ENCODE measurements around the gene MTFR2.

Gene MTFR2

DNA sequence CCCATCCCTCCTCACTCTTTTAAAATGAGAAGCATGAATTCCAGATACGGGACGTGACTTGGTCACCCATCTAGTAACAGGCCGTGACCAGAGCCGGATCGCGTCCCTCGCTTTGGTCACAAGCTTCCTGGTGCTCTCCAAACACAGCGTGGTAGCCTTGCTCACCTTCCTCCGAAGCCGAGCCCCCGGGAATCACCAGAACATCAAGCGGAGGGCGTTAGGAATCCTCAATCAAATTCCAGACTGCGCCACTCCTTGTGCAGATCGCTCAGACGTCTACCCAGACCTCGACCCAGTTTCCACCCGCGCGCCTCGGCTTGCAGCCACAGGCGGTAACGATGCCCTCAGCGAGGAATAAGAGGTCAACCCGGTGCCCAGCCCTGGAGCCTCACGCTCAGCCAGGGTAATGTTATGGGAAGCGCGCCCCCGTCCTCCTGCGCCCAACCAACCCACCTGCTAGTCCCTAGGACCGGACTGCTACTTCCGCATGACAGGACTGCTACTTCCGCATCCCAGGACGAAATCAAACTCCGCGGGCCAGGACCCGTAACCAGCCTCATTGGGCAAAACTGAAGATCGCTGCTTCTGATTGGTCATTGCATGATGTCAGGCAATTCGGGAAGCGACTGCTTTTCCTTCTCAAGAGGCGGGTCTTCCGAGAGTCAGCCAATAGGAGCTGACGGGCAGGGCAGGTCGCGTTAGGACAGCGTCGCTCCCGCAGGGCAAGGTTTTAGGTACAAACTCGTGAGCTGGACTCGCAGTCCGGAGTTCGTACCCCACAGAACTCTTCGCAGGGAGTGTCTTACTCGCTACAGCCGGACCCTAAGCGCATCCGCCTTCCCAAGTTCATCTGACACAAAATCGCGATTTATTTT is at the start of gene MTFR2:
Gene MTFR2, minus strand, starts transcription at position 501 of the 875 bp plus-strand sequence. CDS start 1,212 bp downstream, outside the sequence.
- no peaks in the 10 kb centered on the region for H3K27me3 ChIP-seq (ENCODE audit: control insufficient read depth, insufficient read depth, low read length)
- peak within 1 kb of the TSS; percentile 73 for H3K4me3 ChIP-seq (ENCODE audit: low read length)
- no peaks in the 10 kb centered on the region for H3K36me3 ChIP-seq (ENCODE audit: control insufficient read depth, insufficient read depth, low read length)
- peaks cover 4% of the 10 kb centered on the region for H3K4me1 ChIP-seq (ENCODE audit: control insufficient read depth, insufficient read depth, low read length)
- H3K9ac ChIP-seq (ENCODE audit: low read length), result no peak within 1 kb of the TSS
- no peak within 1 kb of the TSS for H3K27ac ChIP-seq (ENCODE audit: low read depth, low read length)

DNA sequence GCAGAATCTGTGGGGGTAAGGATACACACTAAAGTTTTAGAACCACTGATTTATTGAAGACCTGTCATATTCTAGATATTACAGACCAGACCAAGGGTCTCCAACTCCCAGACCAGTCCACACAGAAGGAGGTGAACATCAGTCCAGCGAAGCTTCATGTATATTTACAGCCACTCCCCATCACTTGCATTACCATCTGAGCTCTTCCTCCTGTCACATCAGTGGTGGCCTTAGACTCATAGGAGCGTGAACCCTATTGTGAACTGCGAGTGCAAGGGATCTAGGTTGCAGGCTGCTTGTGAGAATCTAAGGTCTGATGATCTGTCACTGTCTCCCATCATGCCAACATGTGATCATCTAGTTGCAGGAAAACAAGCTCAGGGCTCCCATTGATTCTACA is 44.5 kb upstream of the MTFR2 start:
- Histone ChIP-seq H3K27me3 (ENCODE audit: control insufficient read depth, insufficient read depth, low read length) (no peaks in the 10 kb centered on the region), H3K4me1 (ENCODE audit: control insufficient read depth, insufficient read depth, low read length) (peaks cover 13% of the 10 kb centered on the region), H3K4me3 (ENCODE audit: low read length) (no peak overlapping the region), H3K9ac (ENCODE audit: low read length) (no peak overlapping the region), H3K27ac (ENCODE audit: low read depth, low read length) (no peak overlapping the region), H3K36me3 (ENCODE audit: control insufficient read depth, insufficient read depth, low read length) (no peaks in the 10 kb centered on the region)

DNA sequence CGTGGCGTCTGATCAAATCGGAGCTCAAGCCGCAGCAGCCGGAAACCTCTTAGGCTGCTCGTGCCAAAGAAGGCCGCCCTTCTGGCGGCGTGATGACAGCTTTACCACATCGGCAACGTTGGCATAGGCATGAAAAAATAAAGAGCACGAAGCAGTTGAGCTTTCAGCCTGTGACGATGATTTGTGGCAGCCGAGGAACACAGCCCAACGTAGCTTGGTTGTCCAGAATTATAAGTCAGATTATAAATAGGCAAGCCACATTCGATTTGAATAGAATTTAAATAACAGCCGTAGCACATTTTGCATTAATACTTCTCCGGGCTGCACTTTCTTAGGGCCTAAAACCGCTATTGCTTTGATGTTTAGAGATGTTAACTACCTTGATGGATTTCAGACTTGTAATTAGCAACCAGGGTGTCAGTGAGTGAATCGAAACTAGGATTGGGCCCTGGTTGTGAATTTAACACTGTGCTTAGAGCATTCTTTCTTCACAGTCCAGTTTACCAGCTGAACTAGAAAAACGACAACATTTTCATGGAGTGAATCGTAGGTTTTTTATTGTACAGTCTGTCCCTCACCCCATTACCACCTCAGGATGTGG is 40.4 kb upstream of the MTFR2 start:
- Histone ChIP-seq H3K27me3 (ENCODE audit: control insufficient read depth, insufficient read depth, low read length) (no peaks in the 10 kb centered on the region), H3K4me3 (ENCODE audit: low read length) (peak overlapping the region; percentile 94), H3K36me3 (ENCODE audit: control insufficient read depth, insufficient read depth, low read length) (peaks cover 2% of the 10 kb centered on the region), H3K9ac (ENCODE audit: low read length) (peak overlapping the region; percentile 100), H3K27ac (ENCODE audit: low read depth, low read length) (peak overlapping the region; percentile 100), H3K4me1 (ENCODE audit: control insufficient read depth, insufficient read depth, low read length) (peaks cover 17% of the 10 kb centered on the region)

DNA sequence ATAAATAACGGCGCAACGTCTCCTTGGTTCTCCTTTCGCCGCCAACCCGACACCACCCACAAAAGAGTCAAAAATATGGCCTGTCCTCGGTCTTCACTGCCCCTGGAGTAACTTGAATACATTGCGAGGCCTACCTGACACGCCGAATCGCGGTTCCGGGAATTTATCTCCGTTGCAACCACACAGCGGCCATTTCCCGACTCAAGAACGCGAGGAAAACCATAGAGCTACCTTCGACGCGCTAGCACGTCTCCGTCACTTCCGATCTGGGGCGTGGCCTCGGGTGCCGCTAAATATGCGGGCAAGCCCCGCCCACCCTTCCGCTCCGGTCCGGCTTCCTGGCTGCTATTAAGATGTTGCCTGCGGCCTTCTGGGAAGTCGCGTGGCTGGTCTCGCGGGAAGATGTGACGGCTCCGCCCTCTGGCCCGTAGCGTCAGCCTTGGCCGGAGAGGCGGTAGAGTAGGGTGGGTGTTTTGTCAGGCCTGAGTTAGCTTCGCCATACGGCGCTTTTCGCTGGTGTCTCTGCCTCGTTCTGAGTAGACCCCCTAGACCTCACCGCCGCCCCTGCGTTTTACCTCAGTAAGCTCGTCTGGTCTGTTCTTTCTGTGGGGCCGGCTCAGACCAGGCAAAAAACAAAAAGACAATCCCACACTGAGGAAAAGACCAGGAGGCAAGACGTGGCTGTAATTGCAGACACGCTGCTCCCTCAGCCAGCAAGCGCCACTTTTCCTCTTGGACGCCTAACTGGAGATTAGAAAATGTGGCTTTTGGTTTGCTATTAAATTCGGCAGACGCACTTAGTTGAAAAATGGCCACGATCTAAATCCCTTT is 39.7 kb upstream of the MTFR2 start, which contains the start of gene BCLAF1:
Gene BCLAF1, minus strand, starts transcription at position 268 of the 831 bp plus-strand sequence. CDS start 9,980 bp downstream, outside the sequence.
- Histone ChIP-seq H3K4me3 (ENCODE audit: low read length) (peak within 1 kb of the TSS; percentile 100), H3K9ac (ENCODE audit: low read length) (peak within 1 kb of the TSS; percentile 100), H3K27me3 (ENCODE audit: control insufficient read depth, insufficient read depth, low read length) (no peaks in the 10 kb centered on the region), H3K4me1 (ENCODE audit: control insufficient read depth, insufficient read depth, low read length) (peaks cover 17% of the 10 kb centered on the region), H3K36me3 (ENCODE audit: control insufficient read depth, insufficient read depth, low read length) (peaks cover 2% of the 10 kb centered on the region), H3K27ac (ENCODE audit: low read depth, low read length) (peak within 1 kb of the TSS; percentile 100)

DNA sequence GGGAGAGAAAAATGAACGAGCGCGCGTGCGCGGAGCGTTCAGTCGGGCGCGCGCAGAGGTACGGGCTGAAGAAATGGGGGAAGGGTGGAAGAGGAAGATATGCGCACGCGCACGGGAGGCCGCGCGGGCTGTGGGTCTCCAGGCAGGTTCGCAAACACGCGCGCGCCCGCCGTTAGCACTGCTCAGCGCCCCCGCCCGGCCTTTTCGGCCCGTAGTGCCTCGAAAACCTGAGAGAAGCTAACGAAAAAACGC is 39.1 kb upstream of the MTFR2 start:
- H3K4me1 ChIP-seq (ENCODE audit: control insufficient read depth, insufficient read depth, low read length), result peaks cover 17% of the 10 kb centered on the region
- H3K4me3 ChIP-seq (ENCODE audit: low read length), result peak overlapping the region; percentile 100
- H3K36me3 ChIP-seq (ENCODE audit: control insufficient read depth, insufficient read depth, low read length), result peaks cover 2% of the 10 kb centered on the region
- H3K27me3 ChIP-seq (ENCODE audit: control insufficient read depth, insufficient read depth, low read length), result no peaks in the 10 kb centered on the region
- H3K9ac ChIP-seq (ENCODE audit: low read length), result peak overlapping the region; percentile 100
- H3K27ac ChIP-seq (ENCODE audit: low read depth, low read length), result peak overlapping the region; percentile 100

DNA sequence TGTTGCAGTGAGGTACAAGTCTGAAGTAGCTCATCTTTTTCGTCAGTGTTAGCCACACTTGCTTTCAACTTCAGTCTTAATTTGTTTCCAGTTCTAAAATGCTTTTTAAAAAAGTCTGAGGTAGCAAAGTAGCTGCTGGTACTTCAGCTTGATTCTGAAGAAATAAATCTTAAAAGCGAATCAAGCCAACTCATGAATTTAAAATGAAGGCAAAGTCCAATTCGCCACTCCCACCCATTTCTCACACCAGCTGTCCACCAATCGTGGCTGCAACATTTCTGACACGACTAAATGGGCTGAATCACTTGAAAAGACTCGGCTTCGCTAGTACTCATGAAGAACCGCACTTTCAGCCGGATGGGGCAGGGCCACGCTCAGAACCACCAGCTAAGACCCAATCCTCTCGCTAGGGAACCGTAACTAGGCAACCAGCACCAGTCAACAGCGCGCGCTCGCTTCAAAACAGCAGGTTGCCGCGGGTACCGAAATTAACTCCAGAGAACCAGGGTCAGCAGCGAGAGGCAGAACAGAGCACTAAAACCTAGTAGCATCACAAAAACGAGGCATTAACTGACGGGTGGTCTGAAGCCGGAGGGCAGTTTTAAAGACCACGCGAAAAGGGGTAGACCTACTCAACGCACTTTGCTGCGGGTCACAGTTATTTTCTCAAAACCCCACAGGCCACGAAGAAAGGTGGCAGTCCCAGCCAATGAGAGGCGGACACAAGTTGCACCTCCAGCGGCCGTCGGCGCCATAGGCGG is 38.6 kb upstream of the MTFR2 start:
- no peaks in the 10 kb centered on the region for H3K27me3 ChIP-seq (ENCODE audit: control insufficient read depth, insufficient read depth, low read length)
- H3K4me3 ChIP-seq (ENCODE audit: low read length), result peak overlapping the region; percentile 100
- peaks cover 17% of the 10 kb centered on the region for H3K4me1 ChIP-seq (ENCODE audit: control insufficient read depth, insufficient read depth, low read length)
- peak overlapping the region; percentile 89 for H3K9ac ChIP-seq (ENCODE audit: low read length)
- H3K27ac ChIP-seq (ENCODE audit: low read depth, low read length), result peak overlapping the region; percentile 100
- H3K36me3 ChIP-seq (ENCODE audit: control insufficient read depth, insufficient read depth, low read length), result peaks cover 2% of the 10 kb centered on the region

DNA sequence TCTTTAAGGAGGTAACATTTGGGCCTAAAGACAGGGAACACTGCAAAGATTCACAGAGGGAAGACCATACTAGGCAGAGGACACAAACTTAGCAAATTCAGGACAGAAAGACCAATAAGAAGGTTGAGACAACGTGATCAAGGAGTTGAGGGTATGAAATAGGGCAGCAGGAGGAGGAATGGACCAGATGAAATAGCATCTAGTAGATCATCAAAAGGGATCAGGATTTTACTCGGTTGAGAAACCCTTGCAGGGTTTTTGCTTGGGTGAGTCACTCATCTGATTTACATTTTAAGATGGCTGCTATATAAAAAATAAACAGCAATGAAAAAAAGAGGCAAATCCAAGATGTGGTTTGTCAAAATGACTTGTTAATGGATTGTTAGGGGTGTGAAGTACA is 34.8 kb upstream of the MTFR2 start:
- Histone ChIP-seq H3K36me3 (ENCODE audit: control insufficient read depth, insufficient read depth, low read length) (peaks cover 2% of the 10 kb centered on the region), H3K9ac (ENCODE audit: low read length) (no peak overlapping the region), H3K4me1 (ENCODE audit: control insufficient read depth, insufficient read depth, low read length) (peaks cover 29% of the 10 kb centered on the region), H3K4me3 (ENCODE audit: low read length) (peak overlapping the region; percentile 7), H3K27ac (ENCODE audit: low read depth, low read length) (no peak overlapping the region), H3K27me3 (ENCODE audit: control insufficient read depth, insufficient read depth, low read length) (no peaks in the 10 kb centered on the region)

DNA sequence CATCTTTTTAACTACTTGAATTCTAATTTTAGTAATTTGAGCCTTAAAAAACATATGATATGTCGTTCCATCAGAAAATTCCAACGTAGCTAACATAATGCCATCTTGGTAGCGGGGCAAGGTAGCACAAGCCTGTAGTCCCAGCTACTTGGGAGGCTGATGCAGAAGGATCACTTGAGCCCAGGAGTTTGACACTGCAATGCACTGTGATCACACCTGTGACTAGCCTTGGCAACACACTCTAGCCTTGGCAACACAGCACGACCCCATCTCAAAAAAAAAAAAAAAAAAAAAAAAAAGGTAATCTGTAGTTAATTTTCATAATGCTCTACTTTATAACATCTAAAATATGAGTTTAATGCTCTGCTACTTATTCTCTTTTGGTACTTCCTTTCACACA is 32.8 kb upstream of the MTFR2 start:
- no peaks in the 10 kb centered on the region for H3K27me3 ChIP-seq (ENCODE audit: control insufficient read depth, insufficient read depth, low read length)
- H3K36me3 ChIP-seq (ENCODE audit: control insufficient read depth, insufficient read depth, low read length), result no peaks in the 10 kb centered on the region
- no peak overlapping the region for H3K9ac ChIP-seq (ENCODE audit: low read length)
- no peak overlapping the region for H3K27ac ChIP-seq (ENCODE audit: low read depth, low read length)
- H3K4me3 ChIP-seq (ENCODE audit: low read length), result no peak overlapping the region
- peaks cover 25% of the 10 kb centered on the region for H3K4me1 ChIP-seq (ENCODE audit: control insufficient read depth, insufficient read depth, low read length)

DNA sequence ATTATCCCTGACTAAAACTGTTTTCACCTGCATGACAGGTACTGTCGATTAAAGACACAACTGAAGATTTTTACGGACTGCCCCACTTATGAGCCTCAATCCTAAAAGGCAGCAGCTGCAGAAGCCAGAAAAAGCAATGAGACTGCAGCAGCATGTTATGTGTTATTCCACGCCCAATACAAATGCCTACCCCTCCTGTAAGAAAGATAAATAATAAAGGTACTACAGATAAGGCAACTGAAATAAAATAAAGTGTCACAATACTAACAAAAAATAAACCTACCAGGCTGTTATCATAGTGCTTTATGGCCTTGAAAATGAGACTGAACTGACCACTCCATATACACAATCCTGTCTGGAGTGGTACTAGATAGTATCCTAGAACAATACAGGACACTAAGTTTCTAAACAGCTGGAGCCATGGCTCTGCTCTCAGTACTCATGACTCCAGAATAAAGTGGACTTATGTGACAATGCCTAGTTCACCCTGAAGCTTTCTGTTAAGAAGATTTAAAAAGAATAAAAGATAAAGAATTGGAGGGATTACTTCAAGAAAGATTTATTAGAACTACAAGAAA is 30.0 kb upstream of the MTFR2 start:
- peaks cover 25% of the 10 kb centered on the region for H3K4me1 ChIP-seq (ENCODE audit: control insufficient read depth, insufficient read depth, low read length)

DNA sequence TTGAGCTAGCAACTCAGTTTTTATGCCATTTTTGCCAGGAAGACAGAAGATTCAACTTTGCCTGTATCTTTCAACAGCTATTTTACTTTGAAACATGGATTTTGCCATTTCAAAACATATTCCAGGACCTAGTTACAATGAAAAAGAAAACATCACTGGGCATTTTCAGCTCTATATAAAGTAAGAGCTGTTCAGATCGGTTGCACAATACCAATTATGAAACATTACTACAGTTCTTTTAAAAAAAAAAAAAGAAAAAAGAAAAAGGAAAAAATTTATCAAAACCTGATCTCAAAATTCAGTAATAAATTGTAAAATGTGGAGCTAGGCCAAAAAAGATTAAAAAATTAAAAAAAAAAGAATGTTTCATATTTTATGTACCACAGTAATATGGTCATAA is 24.0 kb upstream of the MTFR2 start:
- Histone ChIP-seq H3K36me3 (ENCODE audit: control insufficient read depth, insufficient read depth, low read length) (peaks cover 16% of the 10 kb centered on the region), H3K4me1 (ENCODE audit: control insufficient read depth, insufficient read depth, low read length) (no peaks in the 10 kb centered on the region), H3K27ac (ENCODE audit: low read depth, low read length) (no peak overlapping the region), H3K27me3 (ENCODE audit: control insufficient read depth, insufficient read depth, low read length) (no peaks in the 10 kb centered on the region), H3K4me3 (ENCODE audit: low read length) (no peak overlapping the region), H3K9ac (ENCODE audit: low read length) (no peak overlapping the region)

More for the DNA sequence above, 30.0 kb upstream of the MTFR2 start:
- H3K4me3 ChIP-seq (ENCODE audit: low read length), result no peak overlapping the region
- H3K27me3 ChIP-seq (ENCODE audit: control insufficient read depth, insufficient read depth, low read length), result no peaks in the 10 kb centered on the region
- no peak overlapping the region for H3K9ac ChIP-seq (ENCODE audit: low read length)
- peaks cover 4% of the 10 kb centered on the region for H3K36me3 ChIP-seq (ENCODE audit: control insufficient read depth, insufficient read depth, low read length)
- no peak overlapping the region for H3K27ac ChIP-seq (ENCODE audit: low read depth, low read length)

DNA sequence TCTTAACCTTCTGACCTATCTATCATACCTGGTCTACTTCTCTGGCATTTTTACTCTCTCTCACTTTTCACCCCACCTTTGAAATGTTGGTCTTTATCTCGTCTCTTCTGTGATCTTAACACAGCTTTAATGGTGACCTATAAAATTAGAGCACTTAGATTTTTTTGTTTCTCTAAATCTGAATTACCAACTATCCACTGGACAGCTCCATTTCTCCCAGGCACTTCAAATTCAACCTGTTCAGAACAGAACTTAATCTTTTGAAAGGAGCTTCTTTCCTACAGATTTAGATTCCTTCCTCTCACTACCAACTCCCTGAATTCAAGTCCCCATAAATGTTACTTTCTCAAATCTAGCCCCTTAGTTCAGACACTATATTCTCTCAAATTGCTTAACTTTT is 15.0 kb upstream of the MTFR2 start:
- Histone ChIP-seq H3K36me3 (ENCODE audit: control insufficient read depth, insufficient read depth, low read length) (peaks cover 13% of the 10 kb centered on the region), H3K27me3 (ENCODE audit: control insufficient read depth, insufficient read depth, low read length) (no peaks in the 10 kb centered on the region), H3K27ac (ENCODE audit: low read depth, low read length) (no peak overlapping the region), H3K4me3 (ENCODE audit: low read length) (no peak overlapping the region), H3K9ac (ENCODE audit: low read length) (no peak overlapping the region), H3K4me1 (ENCODE audit: control insufficient read depth, insufficient read depth, low read length) (no peaks in the 10 kb centered on the region)

Measured in rectal smooth muscle tissue (tissue), 1 donor.